ENCODE data around the gene TSSK2. TPM values are rescaled to one million over a fixed set of nuclear protein-coding genes. Genes with fewer than 3 reads are reported as not detected.

Gene TSSK2
- polyA plus RNA-seq, 1 donor (not counting 4 experiments of a cell fraction or from before 2014, with no cell fraction given), result not detected

- Histone ChIP-seq H3K9ac (ENCODE audit: control insufficient read depth, extremely low read depth, insufficient read depth, low read length) (no peak overlapping the region), H3K4me2 (ENCODE audit: control insufficient read depth, extremely low read depth, insufficient read depth, low read depth, low read length) (no peak overlapping the region), H3K79me2 (ENCODE audit: control insufficient read depth, insufficient read depth, low read length) (no peaks in the 10 kb centered on the region), H3K9me1 (ENCODE audit: control insufficient read depth, extremely low read depth, insufficient read depth, low read length) (peaks cover 3% of the 10 kb centered on the region), H2AFZ (ENCODE audit: control insufficient read depth, low read length) (no peak overlapping the region), H4K20me1 (ENCODE audit: control insufficient read depth, extremely low read depth, insufficient read depth, low read length) (no peaks in the 10 kb centered on the region), H3K4me3 (ENCODE audit: control insufficient read depth in 2 of 3, extremely low read depth in 1 of 3, insufficient read depth in 2 of 3, low read depth in 1 of 3, low read length in 3 of 3) (no peak overlapping the region), H3K9me3 (ENCODE audit: control insufficient read depth, low read depth, low read length) (no peaks in the 10 kb centered on the region), H3K4me1 (ENCODE audit: control insufficient read depth, extremely low read depth, insufficient read depth, low read length) (peaks cover 19% of the 10 kb centered on the region), H3K36me3 (ENCODE audit: control insufficient read depth in 2 of 2, extremely low read depth in 1 of 2, insufficient read depth in 2 of 2, low read length in 2 of 2) (peaks cover 17 to 31% of the 10 kb centered on the region in 2 experiments), H3K27ac (ENCODE audit: control insufficient read depth, insufficient read depth, low read length) (no peak overlapping the region), H3K27me3 (ENCODE audit: control insufficient read depth, extremely low read depth, insufficient read depth, low read length) (no peaks in the 10 kb centered on the region)
- no peak for FAIRE-seq
- TF ChIP-seq CTCF (optimal IDR thresholded peaks at IDR 0.05 in 1 of 3, IDR thresholded peaks at IDR 0.05 in 1 of 3, conservative IDR thresholded peaks at IDR 0.05 in 1 of 3; ENCODE audit: extremely low read depth in 1 of 3, insufficient read depth in 2 of 3, low read length in 3 of 3) (no peak), EZH2 (IDR thresholded peaks at IDR 0.05; ENCODE audit: low read length) (no peak)
- dilution Hi-C loops (cut with MboI; ENCODE audit: extremely low pct_ligation_motif_present, low sequenced_read_pairs), result no loop called here
- no peak for DNase-seq (ENCODE audit: low read depth, low spot score)
Measured at GRCh38 chr22:19133561-19133960, 2.5 kb downstream of the TSSK2 start.

GRCh38 chr22:19134176-19134831 lies 3.2 kb downstream of the TSSK2 start:
- Histone ChIP-seq H3K4me2 (ENCODE audit: control insufficient read depth, extremely low read depth, insufficient read depth, low read depth, low read length) (no peak overlapping the region), H3K27me3 (ENCODE audit: control insufficient read depth, extremely low read depth, insufficient read depth, low read length) (no peaks in the 10 kb centered on the region), H3K4me3 (ENCODE audit: control insufficient read depth in 2 of 3, extremely low read depth in 1 of 3, insufficient read depth in 2 of 3, low read depth in 1 of 3, low read length in 3 of 3) (no peak overlapping the region), H3K4me1 (ENCODE audit: control insufficient read depth, extremely low read depth, insufficient read depth, low read length) (peaks cover 12% of the 10 kb centered on the region), H4K20me1 (ENCODE audit: control insufficient read depth, extremely low read depth, insufficient read depth, low read length) (no peaks in the 10 kb centered on the region), H3K36me3 (ENCODE audit: control insufficient read depth in 2 of 2, extremely low read depth in 1 of 2, insufficient read depth in 2 of 2, low read length in 2 of 2) (peaks cover 20 to 38% of the 10 kb centered on the region in 2 experiments), H3K9me3 (ENCODE audit: control insufficient read depth, low read depth, low read length) (no peaks in the 10 kb centered on the region), H3K9ac (ENCODE audit: control insufficient read depth, extremely low read depth, insufficient read depth, low read length) (no peak overlapping the region), H3K27ac (ENCODE audit: control insufficient read depth, insufficient read depth, low read length) (no peak overlapping the region), H2AFZ (ENCODE audit: control insufficient read depth, low read length) (no peak overlapping the region), H3K9me1 (ENCODE audit: control insufficient read depth, extremely low read depth, insufficient read depth, low read length) (peaks cover under 1% of the 10 kb centered on the region), H3K79me2 (ENCODE audit: control insufficient read depth, insufficient read depth, low read length) (no peaks in the 10 kb centered on the region)
- DNase-seq (ENCODE audit: low read depth, low spot score), result no peak
- dilution Hi-C loops (cut with MboI; ENCODE audit: extremely low pct_ligation_motif_present, low sequenced_read_pairs), result no loop called here
- FAIRE-seq, result no peak
- no peak for TF ChIP-seq CTCF (optimal IDR thresholded peaks at IDR 0.05 in 1 of 3, IDR thresholded peaks at IDR 0.05 in 1 of 3, conservative IDR thresholded peaks at IDR 0.05 in 1 of 3; ENCODE audit: extremely low read depth in 1 of 3, insufficient read depth in 2 of 3, low read length in 3 of 3)
- no peak for TF ChIP-seq EZH2 (IDR thresholded peaks at IDR 0.05; ENCODE audit: low read length)

Measured in keratinocyte (primary cell).